ENCODE measurements around the gene XPO6.
A peak's percentile ranks its signal among the peaks of the same experiment; 100 is the strongest.

The XPO6 gene

DNA sequence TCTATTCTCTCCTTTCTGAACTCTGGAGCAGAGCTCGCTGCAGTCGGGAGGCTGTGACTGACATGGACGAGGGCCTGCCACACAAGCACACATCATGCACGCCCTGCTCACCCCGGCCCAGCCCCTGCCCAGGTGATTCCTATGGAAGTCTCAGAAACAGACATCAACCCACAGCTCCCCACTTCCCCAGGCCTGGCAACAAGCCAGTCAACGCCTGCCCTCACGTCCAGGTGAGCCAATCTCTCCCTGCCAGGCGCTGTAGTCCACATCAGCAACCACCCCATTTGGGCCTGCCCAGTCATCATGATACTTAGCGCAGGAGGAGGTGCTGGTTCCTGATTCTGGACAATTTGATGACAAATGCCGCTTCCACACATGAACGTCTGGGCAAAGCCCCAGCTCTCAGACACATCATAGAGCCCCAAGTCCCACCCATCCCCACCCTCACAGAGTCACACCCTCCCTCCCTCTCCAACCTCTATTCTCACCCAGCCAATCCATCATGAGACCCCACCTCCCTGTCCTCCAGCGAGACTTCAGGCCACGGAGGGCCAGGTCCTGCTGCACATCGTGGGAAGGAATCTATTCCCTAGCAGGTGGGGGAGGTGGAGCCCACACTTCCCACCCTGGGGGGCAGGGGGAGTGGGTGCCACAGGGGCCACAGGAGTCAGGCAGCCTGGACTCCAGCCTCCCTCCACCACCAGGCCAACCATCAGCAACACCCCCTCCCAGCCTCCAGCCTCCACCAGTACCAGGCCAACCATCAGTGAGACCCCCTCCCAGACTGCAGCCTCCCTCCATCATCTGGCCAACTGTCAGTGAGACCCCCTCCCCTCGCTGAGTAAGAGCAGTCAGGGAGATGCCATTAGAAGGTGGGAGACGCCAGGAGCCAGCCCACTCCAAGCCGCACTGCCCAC, 114.5 kb downstream of the XPO6 start:
- TF ChIP-seq, protein P1, sequence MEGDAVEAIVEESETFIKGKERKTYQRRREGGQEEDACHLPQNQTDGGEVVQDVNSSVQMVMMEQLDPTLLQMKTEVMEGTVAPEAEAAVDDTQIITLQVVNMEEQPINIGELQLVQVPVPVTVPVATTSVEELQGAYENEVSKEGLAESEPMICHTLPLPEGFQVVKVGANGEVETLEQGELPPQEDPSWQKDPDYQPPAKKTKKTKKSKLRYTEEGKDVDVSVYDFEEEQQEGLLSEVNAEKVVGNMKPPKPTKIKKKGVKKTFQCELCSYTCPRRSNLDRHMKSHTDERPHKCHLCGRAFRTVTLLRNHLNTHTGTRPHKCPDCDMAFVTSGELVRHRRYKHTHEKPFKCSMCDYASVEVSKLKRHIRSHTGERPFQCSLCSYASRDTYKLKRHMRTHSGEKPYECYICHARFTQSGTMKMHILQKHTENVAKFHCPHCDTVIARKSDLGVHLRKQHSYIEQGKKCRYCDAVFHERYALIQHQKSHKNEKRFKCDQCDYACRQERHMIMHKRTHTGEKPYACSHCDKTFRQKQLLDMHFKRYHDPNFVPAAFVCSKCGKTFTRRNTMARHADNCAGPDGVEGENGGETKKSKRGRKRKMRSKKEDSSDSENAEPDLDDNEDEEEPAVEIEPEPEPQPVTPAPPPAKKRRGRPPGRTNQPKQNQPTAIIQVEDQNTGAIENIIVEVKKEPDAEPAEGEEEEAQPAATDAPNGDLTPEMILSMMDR (conservative IDR thresholded peaks at IDR 0.05; ENCODE audit: low read depth), result no peak
- no peak for DNase-seq (ENCODE audit: low spot score)
- no peak overlapping the region for H3K27ac ChIP-seq
- ChIA-PET POLR2A (ENCODE audit: low non-redundant PET) (no interaction called here), CTCF (no interaction called here)

DNA sequence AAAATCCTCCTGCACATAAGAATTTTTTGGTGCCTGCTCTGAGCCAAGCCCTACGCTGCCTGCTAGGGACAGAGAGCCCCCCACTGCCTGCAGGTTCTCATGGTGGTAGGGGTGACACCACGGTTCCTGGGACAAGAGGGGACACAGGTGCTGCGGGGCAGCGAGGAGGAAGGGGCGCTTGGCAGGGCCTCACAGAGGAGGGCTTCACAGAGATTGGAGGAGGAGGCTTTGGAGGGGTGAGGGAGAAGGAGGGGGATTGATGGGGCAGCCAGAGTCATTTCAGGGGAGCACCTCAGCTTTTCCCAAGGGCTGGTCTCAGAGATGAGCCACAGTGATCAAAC, 118.4 kb downstream of the XPO6 start:
- DNase-seq (ENCODE audit: low spot score), result no peak
- H3K27ac ChIP-seq, result no peak overlapping the region
- TF ChIP-seq, protein P1 (conservative IDR thresholded peaks at IDR 0.05; ENCODE audit: low read depth), result no peak
- CTCF ChIA-PET, result interaction anchor here (0.6 to 2.7 kb wide), 2 partner anchors 23 to 50 kb away, joined by 4 to 10 read pairs; no protein-coding TSS in a partner anchor
- POLR2A ChIA-PET (ENCODE audit: low non-redundant PET), result no interaction called here

DNA sequence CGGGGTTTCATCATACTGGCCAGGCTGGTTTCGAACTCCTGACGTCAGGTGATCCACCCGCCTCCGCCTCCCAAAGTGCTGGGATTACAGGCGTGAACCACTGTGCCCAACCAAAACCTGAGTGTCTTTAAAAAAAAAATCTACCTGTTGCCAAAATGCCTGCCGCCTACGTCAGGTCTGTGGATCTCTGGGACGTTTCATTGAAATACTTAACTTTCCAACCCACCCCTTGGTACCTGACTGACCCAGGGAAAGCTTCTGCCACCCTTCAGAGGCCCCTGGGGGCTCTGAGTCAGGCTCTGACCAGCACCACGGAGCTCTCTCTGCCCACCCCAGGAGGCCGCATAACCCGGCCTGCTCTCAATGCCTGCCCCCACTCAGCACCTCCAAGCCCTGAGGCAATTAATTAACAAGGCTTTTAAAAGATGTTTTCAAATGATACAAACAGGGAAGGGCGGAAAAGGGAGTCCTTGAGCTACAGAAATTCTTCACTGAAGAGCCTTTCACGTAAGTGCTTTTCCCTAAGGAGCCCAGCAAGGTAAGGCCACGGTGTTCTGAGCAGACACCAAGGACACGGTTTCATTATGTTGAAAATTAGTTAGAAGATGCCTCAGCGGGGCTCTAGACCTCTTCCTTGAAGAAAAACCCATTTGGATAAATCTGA, 118.9 kb downstream of the XPO6 start:
- TF ChIP-seq, protein P1 (conservative IDR thresholded peaks at IDR 0.05; ENCODE audit: low read depth), result no peak
- ChIA-PET CTCF (interaction anchor here (0.6 to 2.7 kb wide), 2 partner anchors 22 to 50 kb away, joined by 4 to 10 read pairs; no protein-coding TSS in a partner anchor), POLR2A (ENCODE audit: low non-redundant PET) (no interaction called here)
- H3K27ac ChIP-seq, result no peak overlapping the region
- DNase-seq (ENCODE audit: low spot score), result peak; percentile 63

DNA sequence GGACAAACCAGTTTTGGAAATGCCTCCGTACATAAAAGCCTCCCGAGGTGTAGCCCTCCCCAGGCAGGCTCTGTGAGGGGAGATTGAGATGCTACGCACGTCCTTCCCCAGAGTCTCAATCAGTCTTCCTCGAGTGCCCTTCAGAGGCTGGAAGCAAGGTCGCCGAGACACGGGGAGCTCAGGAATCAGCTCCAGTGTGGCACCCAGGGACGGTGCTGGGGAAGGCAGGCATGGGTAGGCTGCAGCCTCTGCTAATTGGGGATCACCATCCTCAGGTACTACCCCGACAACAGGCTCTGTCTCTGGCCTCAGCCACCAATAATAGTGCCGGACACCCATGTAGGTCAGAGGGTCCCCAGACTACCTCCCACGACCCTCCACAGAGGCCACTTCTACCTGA, 120.1 kb downstream of the XPO6 start:
- ChIA-PET CTCF (interaction anchor here (0.5 to 2.7 kb wide), 5 partner anchors 8 to 688 kb away, joined by 3 to 10 read pairs (median 3); no protein-coding TSS in a partner anchor), POLR2A (ENCODE audit: low non-redundant PET) (no interaction called here)
- TF ChIP-seq, protein P1 (conservative IDR thresholded peaks at IDR 0.05; ENCODE audit: low read depth), result no peak
- DNase-seq (ENCODE audit: low spot score), result no peak
- no peak overlapping the region for H3K27ac ChIP-seq

DNA sequence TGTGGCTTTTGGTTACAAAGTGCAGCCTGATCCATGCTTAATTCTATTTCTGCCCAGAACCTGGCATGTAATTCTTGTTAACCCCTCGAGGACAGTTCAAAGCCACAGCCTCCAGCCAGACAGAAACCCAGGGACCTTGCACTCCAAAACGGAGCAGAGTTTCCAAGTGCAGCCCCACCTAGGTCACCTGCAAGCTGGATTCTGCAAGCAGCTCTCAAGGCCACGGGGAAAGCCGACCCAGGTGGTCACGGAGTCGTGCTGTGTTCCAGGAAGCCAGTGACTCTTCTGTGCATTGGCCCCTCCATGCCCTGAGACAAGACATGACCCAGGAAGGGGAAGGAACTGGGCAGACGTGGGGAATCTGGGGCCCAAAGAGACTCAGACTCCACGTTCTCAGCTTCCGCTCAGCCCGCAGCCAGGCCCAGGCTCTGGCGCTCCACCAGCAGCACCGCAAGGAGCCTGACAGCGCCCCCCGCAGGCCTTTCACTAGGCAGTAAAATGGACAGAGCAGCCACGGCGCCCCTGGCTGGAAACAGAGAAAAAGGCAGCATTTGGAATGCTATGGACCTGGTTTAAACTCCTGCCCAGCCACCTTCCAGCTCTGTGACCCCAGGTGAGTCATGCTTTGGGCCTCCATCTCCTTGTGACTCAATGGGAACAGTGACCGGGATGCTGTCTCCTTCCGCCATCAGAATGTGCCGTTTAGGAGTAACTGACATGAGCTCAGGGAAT, 121.0 kb downstream of the XPO6 start:
- ChIA-PET CTCF (interaction anchor here (0.6 to 2.7 kb wide), 5 partner anchors 7 to 688 kb away, joined by 3 to 10 read pairs (median 3); no protein-coding TSS in a partner anchor), POLR2A (ENCODE audit: low non-redundant PET) (no interaction called here)
- TF ChIP-seq, protein P1 (conservative IDR thresholded peaks at IDR 0.05; ENCODE audit: low read depth), result no peak
- peak overlapping the region; percentile 27; the same call in 1 of the 2 replicates for H3K27ac ChIP-seq
- peak; percentile 53 for DNase-seq (ENCODE audit: low spot score)

DNA sequence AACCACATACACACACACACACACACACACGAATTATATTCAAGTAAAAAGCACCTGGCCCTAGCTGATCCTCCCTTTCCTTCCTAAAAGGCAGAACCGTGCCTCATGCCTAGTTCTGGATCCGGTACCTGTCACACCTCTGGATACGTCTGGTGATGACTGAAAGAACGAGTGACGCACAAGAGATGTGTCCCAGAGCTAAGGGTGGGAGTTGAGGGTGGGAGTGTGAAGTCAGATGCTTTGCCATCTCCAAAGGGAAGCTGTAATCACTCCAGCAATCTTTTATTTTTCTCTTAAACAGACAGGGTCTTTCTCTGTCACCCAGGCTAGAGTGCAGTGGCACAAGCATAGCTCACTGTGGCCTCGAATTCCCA, 121.8 kb downstream of the XPO6 start:
- ChIA-PET POLR2A (ENCODE audit: low non-redundant PET) (no interaction called here), CTCF (interaction anchor here (0.7 kb wide), 1 partner anchor 185 kb away, joined by 3 read pairs; no protein-coding TSS in a partner anchor)
- peak overlapping the region; percentile 27; the same call in 1 of the 2 replicates for H3K27ac ChIP-seq
- TF ChIP-seq, protein P1 (conservative IDR thresholded peaks at IDR 0.05; ENCODE audit: low read depth), result no peak
- no peak for DNase-seq (ENCODE audit: low spot score)

All from RWPE1 (cell line).